ENCODE data around the gene HES6. TPM values are rescaled to one million over a fixed set of nuclear protein-coding genes. Genes with fewer than 3 reads are reported as not detected.

The HES6 gene
- polyA plus RNA-seq, 1 donor (not counting 4 experiments of a cell fraction or from before 2014, with no cell fraction given): 0.80 TPM

DNA sequence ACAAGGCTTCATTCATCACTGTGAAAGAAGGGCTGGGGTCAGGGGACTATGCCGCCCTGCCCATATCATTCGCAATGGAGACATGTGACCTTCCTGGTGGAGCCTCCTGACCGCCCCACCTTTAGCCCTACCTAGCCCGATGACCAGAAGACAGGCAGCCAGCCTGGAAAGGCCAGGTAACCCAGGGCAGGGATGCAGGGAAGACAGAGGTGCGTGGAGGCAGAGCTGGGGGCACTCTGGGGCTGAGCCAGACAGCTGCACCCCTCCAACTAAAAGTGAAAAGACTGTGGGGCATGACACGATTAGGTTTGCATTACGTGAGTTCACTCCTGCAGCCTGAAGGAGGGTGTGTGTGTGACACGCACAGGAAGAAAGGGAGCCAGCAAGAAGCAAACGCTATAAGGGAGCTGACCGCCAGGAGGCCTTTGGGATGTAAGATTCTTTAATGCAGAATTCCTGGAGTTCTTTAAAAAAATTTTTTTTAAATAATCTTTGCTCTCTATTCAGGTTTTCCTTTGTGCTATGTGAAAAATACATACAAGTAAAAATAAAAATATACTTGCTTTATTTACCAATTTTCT lies 3.7 kb upstream of the HES6 start:
- Histone ChIP-seq H3K36me3 (ENCODE audit: control insufficient read depth in 2 of 2, extremely low read depth in 1 of 2, insufficient read depth in 2 of 2, low read length in 2 of 2) (peaks cover 4 to 7% of the 10 kb centered on the region in 2 experiments), H2AFZ (ENCODE audit: control insufficient read depth, low read length) (no peak overlapping the region), H3K27me3 (ENCODE audit: control insufficient read depth, extremely low read depth, insufficient read depth, low read length) (peaks cover 19% of the 10 kb centered on the region), H3K9me1 (ENCODE audit: control insufficient read depth, extremely low read depth, insufficient read depth, low read length) (no peaks in the 10 kb centered on the region), H3K9ac (ENCODE audit: control insufficient read depth, extremely low read depth, insufficient read depth, low read length) (no peak overlapping the region), H3K4me2 (ENCODE audit: control insufficient read depth, extremely low read depth, insufficient read depth, low read depth, low read length) (no peak overlapping the region), H3K27ac (ENCODE audit: control insufficient read depth, insufficient read depth, low read length) (no peak overlapping the region), H3K4me1 (ENCODE audit: control insufficient read depth, extremely low read depth, insufficient read depth, low read length) (no peaks in the 10 kb centered on the region), H4K20me1 (ENCODE audit: control insufficient read depth, extremely low read depth, insufficient read depth, low read length) (no peaks in the 10 kb centered on the region), H3K4me3 (ENCODE audit: control insufficient read depth in 2 of 3, extremely low read depth in 1 of 3, insufficient read depth in 2 of 3, low read depth in 1 of 3, low read length in 3 of 3) (no peak overlapping the region), H3K9me3 (ENCODE audit: control insufficient read depth, low read depth, low read length) (no peaks in the 10 kb centered on the region), H3K79me2 (ENCODE audit: control insufficient read depth, insufficient read depth, low read length) (no peaks in the 10 kb centered on the region)
- dilution Hi-C loops (cut with MboI; ENCODE audit: extremely low pct_ligation_motif_present, low sequenced_read_pairs): no loop called here
- FAIRE-seq: no peak
- TF ChIP-seq EZH2 (IDR thresholded peaks at IDR 0.05; ENCODE audit: low read length): no peak
- TF ChIP-seq, protein P1, sequence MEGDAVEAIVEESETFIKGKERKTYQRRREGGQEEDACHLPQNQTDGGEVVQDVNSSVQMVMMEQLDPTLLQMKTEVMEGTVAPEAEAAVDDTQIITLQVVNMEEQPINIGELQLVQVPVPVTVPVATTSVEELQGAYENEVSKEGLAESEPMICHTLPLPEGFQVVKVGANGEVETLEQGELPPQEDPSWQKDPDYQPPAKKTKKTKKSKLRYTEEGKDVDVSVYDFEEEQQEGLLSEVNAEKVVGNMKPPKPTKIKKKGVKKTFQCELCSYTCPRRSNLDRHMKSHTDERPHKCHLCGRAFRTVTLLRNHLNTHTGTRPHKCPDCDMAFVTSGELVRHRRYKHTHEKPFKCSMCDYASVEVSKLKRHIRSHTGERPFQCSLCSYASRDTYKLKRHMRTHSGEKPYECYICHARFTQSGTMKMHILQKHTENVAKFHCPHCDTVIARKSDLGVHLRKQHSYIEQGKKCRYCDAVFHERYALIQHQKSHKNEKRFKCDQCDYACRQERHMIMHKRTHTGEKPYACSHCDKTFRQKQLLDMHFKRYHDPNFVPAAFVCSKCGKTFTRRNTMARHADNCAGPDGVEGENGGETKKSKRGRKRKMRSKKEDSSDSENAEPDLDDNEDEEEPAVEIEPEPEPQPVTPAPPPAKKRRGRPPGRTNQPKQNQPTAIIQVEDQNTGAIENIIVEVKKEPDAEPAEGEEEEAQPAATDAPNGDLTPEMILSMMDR (optimal IDR thresholded peaks at IDR 0.05 in 1 of 3, IDR thresholded peaks at IDR 0.05 in 1 of 3, conservative IDR thresholded peaks at IDR 0.05 in 1 of 3; ENCODE audit: extremely low read depth in 1 of 3, insufficient read depth in 2 of 3, low read length in 3 of 3): no peak
- no peak for DNase-seq (ENCODE audit: low read depth, low spot score)

- H3K4me1 ChIP-seq (ENCODE audit: control insufficient read depth, extremely low read depth, insufficient read depth, low read length): no peaks in the 10 kb centered on the region
- no peak overlapping the region for H3K4me2 ChIP-seq (ENCODE audit: control insufficient read depth, extremely low read depth, insufficient read depth, low read depth, low read length)
- H4K20me1 ChIP-seq (ENCODE audit: control insufficient read depth, extremely low read depth, insufficient read depth, low read length): no peaks in the 10 kb centered on the region
- H3K79me2 ChIP-seq (ENCODE audit: control insufficient read depth, insufficient read depth, low read length): no peaks in the 10 kb centered on the region
- no peak overlapping the region for H3K27ac ChIP-seq (ENCODE audit: control insufficient read depth, insufficient read depth, low read length)
- no peaks in the 10 kb centered on the region for H3K9me1 ChIP-seq (ENCODE audit: control insufficient read depth, extremely low read depth, insufficient read depth, low read length)
- dilution Hi-C loops (cut with MboI; ENCODE audit: extremely low pct_ligation_motif_present, low sequenced_read_pairs): no loop called here
- FAIRE-seq: no peak
- TF ChIP-seq EZH2 (IDR thresholded peaks at IDR 0.05; ENCODE audit: low read length): no peak
- TF ChIP-seq, protein P1 (optimal IDR thresholded peaks at IDR 0.05 in 1 of 3, IDR thresholded peaks at IDR 0.05 in 1 of 3, conservative IDR thresholded peaks at IDR 0.05 in 1 of 3; ENCODE audit: extremely low read depth in 1 of 3, insufficient read depth in 2 of 3, low read length in 3 of 3): no peak
- peaks cover 24% of the 10 kb centered on the region for H3K27me3 ChIP-seq (ENCODE audit: control insufficient read depth, extremely low read depth, insufficient read depth, low read length)
- H3K36me3 ChIP-seq (ENCODE audit: control insufficient read depth in 2 of 2, extremely low read depth in 1 of 2, insufficient read depth in 2 of 2, low read length in 2 of 2): peaks cover 0 to 6% of the 10 kb centered on the region in 2 experiments
- no peaks in the 10 kb centered on the region for H3K9me3 ChIP-seq (ENCODE audit: control insufficient read depth, low read depth, low read length)
- DNase-seq (ENCODE audit: low read depth, low spot score): no peak
- no peak overlapping the region for H3K4me3 ChIP-seq (ENCODE audit: control insufficient read depth in 2 of 3, extremely low read depth in 1 of 3, insufficient read depth in 2 of 3, low read depth in 1 of 3, low read length in 3 of 3)
- H2AFZ ChIP-seq (ENCODE audit: control insufficient read depth, low read length): no peak overlapping the region
- no peak overlapping the region for H3K9ac ChIP-seq (ENCODE audit: control insufficient read depth, extremely low read depth, insufficient read depth, low read length)
Observed at GRCh38 chr2:238242731-238243495, 3.1 kb upstream of the HES6 start.

Data from keratinocyte (primary cell).